Fibroblast of pulmonary artery (primary cell): ENCODE results near the gene TNFRSF8.
"Not testable (repeated sequence)": the region's sequence is repeated elsewhere in the genome, so short reads cannot be mapped to it uniquely, and the experiment has no call there.

Source experiments
- DNase-seq: peaks from one replicate; pipeline ENCODE4 v3.0.0-alpha.2; 2010; ENCODE audit warnings: low read depth
- H3K4me3 ChIP-seq: replicated peaks from 2 replicates; pipeline ENCODE4 v1.5.1; 2011; ENCODE audit warnings: low read depth, mild to moderate bottlenecking, control low read depth, low read length, moderate library complexity
- TF ChIP-seq, protein P1 (sequence below): IDR thresholded peaks from 2 replicates; pipeline ENCODE4 v1.5.1; 2011; ENCODE audit warnings: mild to moderate bottlenecking, control low read depth, low read length, inconsistent platforms; ENCODE audit errors: missing control alignments

TNFRSF8 gene

DNA sequence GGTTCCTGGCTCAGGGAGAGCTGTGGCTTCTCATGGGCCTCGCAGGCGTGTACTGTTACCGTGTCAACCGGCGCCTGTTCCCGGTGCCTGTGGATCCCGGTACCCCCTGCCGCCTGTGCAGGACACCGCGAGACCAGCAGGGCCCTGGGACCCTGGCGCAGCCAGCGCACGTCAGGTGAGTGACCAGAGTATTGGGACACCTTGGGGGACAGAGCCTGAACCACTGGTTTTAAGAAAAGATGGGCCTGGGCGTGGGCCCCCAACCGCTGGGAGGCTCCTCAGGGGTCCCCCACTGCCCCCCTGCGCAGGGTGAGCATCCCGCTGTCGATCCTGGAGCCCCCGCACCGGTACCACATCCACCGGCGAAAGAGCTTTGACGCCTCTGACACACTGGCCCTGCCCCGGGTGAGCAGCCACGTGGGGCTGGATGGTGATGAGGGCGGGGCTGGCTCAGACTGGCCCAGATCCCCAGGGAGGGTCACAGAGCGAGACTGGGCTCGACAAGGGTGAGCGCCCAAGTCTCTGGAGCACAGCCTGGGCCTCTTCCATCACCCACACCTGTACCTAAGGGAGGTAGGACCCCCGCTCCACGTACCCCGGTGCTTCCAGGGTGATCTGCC, 33.3 kb upstream of the TNFRSF8 start:
- H3K4me3 ChIP-seq = no peak overlapping the region
- DNase-seq = no peak
- TF ChIP-seq, protein P1, sequence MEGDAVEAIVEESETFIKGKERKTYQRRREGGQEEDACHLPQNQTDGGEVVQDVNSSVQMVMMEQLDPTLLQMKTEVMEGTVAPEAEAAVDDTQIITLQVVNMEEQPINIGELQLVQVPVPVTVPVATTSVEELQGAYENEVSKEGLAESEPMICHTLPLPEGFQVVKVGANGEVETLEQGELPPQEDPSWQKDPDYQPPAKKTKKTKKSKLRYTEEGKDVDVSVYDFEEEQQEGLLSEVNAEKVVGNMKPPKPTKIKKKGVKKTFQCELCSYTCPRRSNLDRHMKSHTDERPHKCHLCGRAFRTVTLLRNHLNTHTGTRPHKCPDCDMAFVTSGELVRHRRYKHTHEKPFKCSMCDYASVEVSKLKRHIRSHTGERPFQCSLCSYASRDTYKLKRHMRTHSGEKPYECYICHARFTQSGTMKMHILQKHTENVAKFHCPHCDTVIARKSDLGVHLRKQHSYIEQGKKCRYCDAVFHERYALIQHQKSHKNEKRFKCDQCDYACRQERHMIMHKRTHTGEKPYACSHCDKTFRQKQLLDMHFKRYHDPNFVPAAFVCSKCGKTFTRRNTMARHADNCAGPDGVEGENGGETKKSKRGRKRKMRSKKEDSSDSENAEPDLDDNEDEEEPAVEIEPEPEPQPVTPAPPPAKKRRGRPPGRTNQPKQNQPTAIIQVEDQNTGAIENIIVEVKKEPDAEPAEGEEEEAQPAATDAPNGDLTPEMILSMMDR = no peak

GRCh38 chr1:12031039-12031980, 31.8 kb upstream of the TNFRSF8 start:
- peak; percentile 38 for DNase-seq
- no peak overlapping the region for H3K4me3 ChIP-seq
- TF ChIP-seq, protein P1 = peak; percentile 58

GRCh38 chr1:12032161-12032621, 30.9 kb upstream of the TNFRSF8 start:
- TF ChIP-seq, protein P1 = no peak

GRCh38 chr1:12033441-12033840, 29.7 kb upstream of the TNFRSF8 start:
- peak; percentile 41 for DNase-seq

More at GRCh38 chr1:12032161-12032621, 30.9 kb upstream of the TNFRSF8 start:
- no peak overlapping the region for H3K4me3 ChIP-seq
- DNase-seq = no peak

DNA sequence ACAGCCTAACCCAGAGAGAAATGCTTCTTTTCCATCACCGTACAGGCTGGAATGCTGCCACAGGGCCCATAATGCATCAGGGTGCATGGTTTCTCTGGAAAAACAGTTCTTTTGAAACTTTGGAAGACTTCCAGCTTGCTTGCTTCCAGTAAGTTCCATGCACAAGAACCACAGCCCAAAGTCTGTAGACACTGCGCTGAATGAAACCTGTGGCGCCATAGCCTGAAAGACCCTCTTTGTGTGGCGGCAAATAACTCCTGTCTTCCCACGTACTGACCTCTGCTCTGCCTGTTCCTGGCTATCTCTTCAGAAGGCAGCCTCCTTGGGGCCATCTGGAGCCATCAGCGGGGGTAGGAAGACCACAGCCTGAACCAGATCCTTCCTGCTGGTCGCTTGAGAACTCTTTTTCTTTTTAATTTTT, 28.7 kb upstream of the TNFRSF8 start:
- peak; percentile 78 for DNase-seq
- TF ChIP-seq, protein P1 = no peak
- no peak overlapping the region for H3K4me3 ChIP-seq

More at GRCh38 chr1:12033441-12033840, 29.7 kb upstream of the TNFRSF8 start:
- H3K4me3 ChIP-seq = not testable (repeated sequence)

GRCh38 chr1:12035312-12035711, 27.8 kb upstream of the TNFRSF8 start:
- DNase-seq = peak; percentile 42
- no peak overlapping the region for H3K4me3 ChIP-seq
- TF ChIP-seq, protein P1 = no peak
